Measurements from ENCODE around the gene EHMT1.

Gene EHMT1

GRCh38 chr9:137647096-137647714 is 28.4 kb downstream of the EHMT1 start:
- no peak for DNase-seq

- DNase-seq, result no peak
These were observed 29.6 kb downstream of the EHMT1 start for GRCh38 chr9:137648396-137648795.

- no peak for DNase-seq
These were observed 30.7 kb downstream of the EHMT1 start for GRCh38 chr9:137649553-137649952.

GRCh38 chr9:137650259-137650658 is 31.5 kb downstream of the EHMT1 start:
- DNase-seq, result no peak

GRCh38 chr9:137650779-137651178 is 32.0 kb downstream of the EHMT1 start:
- no peak for DNase-seq

GRCh38 chr9:137656416-137656815 is 37.6 kb downstream of the EHMT1 start:
- no peak for DNase-seq

GRCh38 chr9:137657606-137658005 is 38.8 kb downstream of the EHMT1 start:
- no peak for DNase-seq

GRCh38 chr9:137658781-137659180 is 40.0 kb downstream of the EHMT1 start:
- no peak for DNase-seq

- DNase-seq, result peak; percentile 30 to 54
These were observed 41.3 kb downstream of the EHMT1 start for GRCh38 chr9:137660144-137660543.

GRCh38 chr9:137663584-137663983 is 44.8 kb downstream of the EHMT1 start:
- no peak for DNase-seq

- no peak for DNase-seq
These were observed 45.9 kb downstream of the EHMT1 start for GRCh38 chr9:137664676-137665075.

GRCh38 chr9:137665226-137665625 is 46.4 kb downstream of the EHMT1 start:
- DNase-seq, result no peak

- DNase-seq, result no peak
These were observed 47.1 kb downstream of the EHMT1 start for GRCh38 chr9:137665697-137666512.

- DNase-seq, result no peak
These were observed 47.7 kb downstream of the EHMT1 start for GRCh38 chr9:137666513-137666822.

- no peak for DNase-seq
These were observed 48.3 kb downstream of the EHMT1 start for GRCh38 chr9:137666955-137667670.

- no peak for DNase-seq
These were observed 49.4 kb downstream of the EHMT1 start for GRCh38 chr9:137668203-137668602.

- DNase-seq, result no peak
These were observed 50.5 kb downstream of the EHMT1 start for GRCh38 chr9:137669261-137669672.

GRCh38 chr9:137670391-137671195 is 51.8 kb downstream of the EHMT1 start:
- peak; percentile 14 to 29 for DNase-seq

GRCh38 chr9:137671196-137671538 is 52.4 kb downstream of the EHMT1 start:
- DNase-seq, result no peak

GRCh38 chr9:137671721-137672120 is 52.9 kb downstream of the EHMT1 start:
- no peak for DNase-seq

- DNase-seq, result peak; percentile 27 to 74
These were observed 54.3 kb downstream of the EHMT1 start for GRCh38 chr9:137672907-137673791.

GRCh38 chr9:137673886-137674285 is 55.1 kb downstream of the EHMT1 start:
- DNase-seq, result no peak

All from inflammatory macrophage treated with lipopolysaccharide for 1 hour (primary cell).